ENCODE data around the gene CDHR4. TPM values are rescaled to one million over a fixed set of nuclear protein-coding genes. Genes with fewer than 3 reads are reported as not detected.
"Not testable (repeated sequence)": the region's sequence is repeated elsewhere in the genome, so short reads cannot be mapped to it uniquely, and the experiment has no call there.

The CDHR4 gene
- total and polyA plus RNA-seq, 2 of the 8 experiments (the other 6 are each of a cell fraction or from before 2014, with no cell fraction given): 0.50 to 0.60 TPM

- TF ChIP-seq E2F6 (IDR thresholded peaks at IDR 0.05): no peak
- no peak for TF ChIP-seq CHD2 (IDR thresholded peaks at IDR 0.05; ENCODE audit: low read length)
- TF ChIP-seq TAF1 (IDR thresholded peaks at IDR 0.05; ENCODE audit: low read depth, low read length): no peak
- TF ChIP-seq JUN (IDR thresholded peaks at IDR 0.05; ENCODE audit: low read depth, low read length): no peak
- TF ChIP-seq BACH1 (IDR thresholded peaks at IDR 0.05; ENCODE audit: low read length): no peak
- no peak for TF ChIP-seq CHD1 (IDR thresholded peaks at IDR 0.05; ENCODE audit: low read depth, low read length)
- TF ChIP-seq TEAD4 (IDR thresholded peaks at IDR 0.05; ENCODE audit: low read depth, low read length): no peak
Measured at GRCh38 chr3:49750056-49750455, 49.6 kb downstream of the CDHR4 start (continued).

GRCh38 chr3:49748874-49749273 is 50.8 kb downstream of the CDHR4 start:
- not testable (repeated sequence) for H2BK120ac ChIP-seq (replicated peaks; ENCODE audit: low read depth, low read length); H3K27ac ChIP-seq (ENCODE audit: low read depth, low read length); H2AK5ac ChIP-seq (ENCODE audit: low read depth, low read length); H3K4me3 ChIP-seq (ENCODE audit: extremely low read depth in 1 of 4, insufficient read depth in 2 of 4, low read depth in 3 of 4, low read length in 4 of 4); H3K4me2 ChIP-seq (ENCODE audit: insufficient read depth in 1 of 2, low read depth in 2 of 2, low read length in 2 of 2); H3K79me1 ChIP-seq (ENCODE audit: low read depth, low read length); H3K23ac ChIP-seq (ENCODE audit: insufficient read length); H3K9me3 ChIP-seq (ENCODE audit: insufficient read depth in 2 of 2, low read depth in 1 of 2, low read length in 1 of 2); H3K23me2 ChIP-seq (ENCODE audit: low read depth, low read length); H2BK12ac ChIP-seq (ENCODE audit: low read depth, low read length); H3K36me3 ChIP-seq (ENCODE audit: control insufficient read depth in 2 of 4, insufficient read depth in 4 of 4, low read length in 3 of 4); H4K91ac ChIP-seq (replicated peaks; ENCODE audit: insufficient read length, low read length); H4K20me1 ChIP-seq (replicated peaks in 1 of 2; ENCODE audit: control insufficient read depth in 1 of 2, insufficient read depth in 2 of 2, low read length in 2 of 2); H2BK5ac ChIP-seq (ENCODE audit: low read depth, low read length); H3K4me1 ChIP-seq (replicated peaks in 1 of 4; ENCODE audit: control insufficient read depth in 3 of 4, insufficient read depth in 4 of 4, low read length in 3 of 4); H2BK15ac ChIP-seq (ENCODE audit: low read length); H3K4ac ChIP-seq (replicated peaks; ENCODE audit: insufficient read length, low read depth, low read length); H2AFZ ChIP-seq (ENCODE audit: low read length); DNase-seq (ENCODE audit: low read depth in 1 of 2, low spot score in 2 of 2); H3K18ac ChIP-seq (ENCODE audit: extremely low read depth, low read length); H3K9ac ChIP-seq (replicated peaks in 1 of 4; ENCODE audit: extremely low read depth in 1 of 4, low read depth in 3 of 4, low read length in 3 of 4); FAIRE-seq; H4K5ac ChIP-seq (ENCODE audit: insufficient read length, low read depth, low read length); H3K56ac ChIP-seq (replicated peaks; ENCODE audit: insufficient read length, low read depth, low read length); H2BK20ac ChIP-seq (ENCODE audit: low read length); H3K14ac ChIP-seq (ENCODE audit: insufficient read length); H3K27me3 ChIP-seq (replicated peaks in 1 of 4; ENCODE audit: control insufficient read depth in 3 of 4, extremely low read depth in 1 of 4, insufficient read depth in 3 of 4, low read length in 3 of 4); H4K8ac ChIP-seq (ENCODE audit: extremely low read depth, insufficient read depth, low read length)
- CTCF ChIA-PET (ENCODE audit: partially characterized antibody): interaction anchor here (0.9 to 1.2 kb wide), 4 partner anchors 10 to 176 kb away, joined by 3 to 4 read pairs (median 4); no protein-coding TSS in a partner anchor
- 99% methylated on average over 5 of the region's 5 CpGs; no CpG with 5 or more reads in 1 of the 2 experiments for WGBS, 2 experiments (ENCODE audit: extremely low coverage in 1 of 2, insufficient coverage in 1 of 2, insufficient read length in 1 of 2, insufficient replicate concordance in 2 of 2, low coverage in 1 of 2, low lambda C conversion rate in 2 of 2, missing lambda C conversion rate in 1 of 2)
- POLR2A ChIA-PET (ENCODE audit: partially characterized antibody): interaction anchor here (0.8 to 2.2 kb wide), 7 partner anchors 10 to 54 kb away, joined by 3 to 6 read pairs (median 3); partner anchors contain the start of genes AMIGO3, GMPPB and INKA1
- peaks cover 0 to 29% of the 10 kb centered on the region in 2 experiments; a peak in 2 of 4 replicates for H3K79me2 ChIP-seq (ENCODE audit: control insufficient read depth in 1 of 2, insufficient read depth in 2 of 2, low read length in 2 of 2)
